Ishikawa (cell line): ENCODE measurements around the gene NUP214.

Experiments used
- CEBPB ChIP-seq: IDR thresholded peaks from 2 replicates; pipeline ENCODE4 v1.6.1; 2012
- CREB1 ChIP-seq: IDR thresholded peaks from 2 replicates; pipeline ENCODE4 v1.6.1; 2012; ENCODE audit warnings: low read depth
- EGR1 ChIP-seq: IDR thresholded peaks from 2 replicates; pipeline ENCODE4 v1.6.1; 2012
- EP300 ChIP-seq: IDR thresholded peaks from 2 replicates; pipeline ENCODE4 v1.6.1; 2012; ENCODE audit warnings: borderline replicate concordance
- FOXM1 ChIP-seq: IDR thresholded peaks from 2 replicates; pipeline ENCODE4 v1.6.1; 2012; ENCODE audit warnings: low read depth, borderline replicate concordance
- NFIC ChIP-seq: IDR thresholded peaks from 2 replicates; pipeline ENCODE4 v1.6.1; 2012
- RAD21 ChIP-seq: IDR thresholded peaks from 2 replicates; pipeline ENCODE4 v1.6.1; 2012; ENCODE audit warnings: low read depth
- TAF1 ChIP-seq: IDR thresholded peaks from 2 replicates; pipeline ENCODE4 v1.6.1; 2012; ENCODE audit warnings: low read depth, mild to moderate bottlenecking
- TCF12 ChIP-seq: IDR thresholded peaks from 2 replicates; pipeline ENCODE4 v1.6.1; 2012; ENCODE audit warnings: low read depth
- TEAD4 ChIP-seq: IDR thresholded peaks from 2 replicates; pipeline ENCODE4 v1.6.1; 2012
- USF1 ChIP-seq: IDR thresholded peaks from 2 replicates; pipeline ENCODE4 v1.6.1; 2012
- YY1 ChIP-seq: IDR thresholded peaks from 2 replicates; pipeline ENCODE4 v1.6.1; 2012; ENCODE audit warnings: low read depth
- ZBTB7A ChIP-seq: IDR thresholded peaks from 2 replicates; pipeline ENCODE4 v1.6.1; 2012; ENCODE audit warnings: low read depth
- TF ChIP-seq, protein P1 (sequence below): IDR thresholded peaks from 2 replicates; pipeline ENCODE4 v1.6.1; 2012; ENCODE audit warnings: low read depth, mild to moderate bottlenecking
- TF ChIP-seq, protein P2 (sequence below): IDR thresholded peaks from 2 replicates; pipeline ENCODE4 v1.6.1; 2012

NUP214 gene

GRCh38 chr9:131114084-131114535, 11.3 kb upstream of the NUP214 start:
- no peak for TF ChIP-seq FOXM1
- TF ChIP-seq NFIC, result no peak
- TF ChIP-seq, protein P1, sequence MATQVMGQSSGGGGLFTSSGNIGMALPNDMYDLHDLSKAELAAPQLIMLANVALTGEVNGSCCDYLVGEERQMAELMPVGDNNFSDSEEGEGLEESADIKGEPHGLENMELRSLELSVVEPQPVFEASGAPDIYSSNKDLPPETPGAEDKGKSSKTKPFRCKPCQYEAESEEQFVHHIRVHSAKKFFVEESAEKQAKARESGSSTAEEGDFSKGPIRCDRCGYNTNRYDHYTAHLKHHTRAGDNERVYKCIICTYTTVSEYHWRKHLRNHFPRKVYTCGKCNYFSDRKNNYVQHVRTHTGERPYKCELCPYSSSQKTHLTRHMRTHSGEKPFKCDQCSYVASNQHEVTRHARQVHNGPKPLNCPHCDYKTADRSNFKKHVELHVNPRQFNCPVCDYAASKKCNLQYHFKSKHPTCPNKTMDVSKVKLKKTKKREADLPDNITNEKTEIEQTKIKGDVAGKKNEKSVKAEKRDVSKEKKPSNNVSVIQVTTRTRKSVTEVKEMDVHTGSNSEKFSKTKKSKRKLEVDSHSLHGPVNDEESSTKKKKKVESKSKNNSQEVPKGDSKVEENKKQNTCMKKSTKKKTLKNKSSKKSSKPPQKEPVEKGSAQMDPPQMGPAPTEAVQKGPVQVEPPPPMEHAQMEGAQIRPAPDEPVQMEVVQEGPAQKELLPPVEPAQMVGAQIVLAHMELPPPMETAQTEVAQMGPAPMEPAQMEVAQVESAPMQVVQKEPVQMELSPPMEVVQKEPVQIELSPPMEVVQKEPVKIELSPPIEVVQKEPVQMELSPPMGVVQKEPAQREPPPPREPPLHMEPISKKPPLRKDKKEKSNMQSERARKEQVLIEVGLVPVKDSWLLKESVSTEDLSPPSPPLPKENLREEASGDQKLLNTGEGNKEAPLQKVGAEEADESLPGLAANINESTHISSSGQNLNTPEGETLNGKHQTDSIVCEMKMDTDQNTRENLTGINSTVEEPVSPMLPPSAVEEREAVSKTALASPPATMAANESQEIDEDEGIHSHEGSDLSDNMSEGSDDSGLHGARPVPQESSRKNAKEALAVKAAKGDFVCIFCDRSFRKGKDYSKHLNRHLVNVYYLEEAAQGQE, result no peak
- no peak for TF ChIP-seq TEAD4
- TF ChIP-seq EP300, result no peak
- no peak for TF ChIP-seq CEBPB
- TF ChIP-seq TAF1, result no peak
- no peak for TF ChIP-seq RAD21
- TF ChIP-seq, protein P2, sequence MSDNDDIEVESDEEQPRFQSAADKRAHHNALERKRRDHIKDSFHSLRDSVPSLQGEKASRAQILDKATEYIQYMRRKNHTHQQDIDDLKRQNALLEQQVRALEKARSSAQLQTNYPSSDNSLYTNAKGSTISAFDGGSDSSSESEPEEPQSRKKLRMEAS, result no peak
- no peak for TF ChIP-seq TCF12
- TF ChIP-seq ZBTB7A, result no peak
- TF ChIP-seq CREB1, result no peak
- no peak for TF ChIP-seq YY1
- no peak for TF ChIP-seq USF1
- TF ChIP-seq EGR1, result no peak

DNA sequence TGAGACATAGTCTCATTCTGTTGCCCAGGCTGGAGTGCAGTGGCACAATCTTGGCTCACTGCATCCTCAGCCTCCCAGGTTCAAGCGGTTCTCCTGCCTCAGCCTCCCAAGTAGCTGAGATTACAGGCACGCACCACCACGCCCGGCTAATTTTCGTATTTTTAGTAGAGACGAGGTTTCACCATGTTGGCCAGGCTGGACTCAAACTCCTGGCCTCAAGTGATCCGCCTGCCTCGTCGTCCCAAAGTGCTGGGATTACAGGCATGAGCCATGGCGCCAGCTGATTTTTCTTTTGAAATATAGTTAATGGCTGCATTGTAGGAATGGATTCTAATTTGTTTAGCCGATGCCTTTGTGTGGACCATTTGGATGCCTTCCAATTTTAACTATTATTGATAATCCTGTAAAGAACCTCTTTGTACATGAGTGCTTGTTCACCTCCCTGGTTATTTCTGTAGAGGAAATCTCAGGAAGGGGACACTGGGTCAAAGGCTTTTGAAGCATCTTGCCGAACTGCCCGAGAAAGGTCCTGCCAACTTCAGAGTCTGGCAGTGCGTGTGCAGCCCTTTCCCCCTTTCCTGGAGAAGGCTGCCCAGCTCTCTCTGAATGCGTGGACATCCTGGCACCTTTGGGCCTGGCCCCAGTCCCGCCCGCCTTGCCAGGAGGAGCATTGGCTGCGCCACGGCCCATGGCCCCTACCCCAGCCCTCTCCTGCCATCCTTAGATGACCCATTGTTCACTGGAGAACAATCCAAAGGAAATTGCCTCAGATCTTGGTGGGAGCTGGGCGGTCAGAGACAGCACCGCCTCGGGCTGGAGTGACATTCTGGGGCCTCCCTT, 8.9 kb upstream of the NUP214 start:
- no peak for TF ChIP-seq CREB1
- TF ChIP-seq NFIC, result no peak
- no peak for TF ChIP-seq CEBPB
- TF ChIP-seq EP300, result no peak
- TF ChIP-seq, protein P1, result no peak
- TF ChIP-seq, protein P2, result no peak
- TF ChIP-seq TEAD4, result no peak
- no peak for TF ChIP-seq EGR1
- no peak for TF ChIP-seq TAF1
- TF ChIP-seq YY1, result no peak
- no peak for TF ChIP-seq USF1
- no peak for TF ChIP-seq RAD21
- TF ChIP-seq FOXM1, result no peak

DNA sequence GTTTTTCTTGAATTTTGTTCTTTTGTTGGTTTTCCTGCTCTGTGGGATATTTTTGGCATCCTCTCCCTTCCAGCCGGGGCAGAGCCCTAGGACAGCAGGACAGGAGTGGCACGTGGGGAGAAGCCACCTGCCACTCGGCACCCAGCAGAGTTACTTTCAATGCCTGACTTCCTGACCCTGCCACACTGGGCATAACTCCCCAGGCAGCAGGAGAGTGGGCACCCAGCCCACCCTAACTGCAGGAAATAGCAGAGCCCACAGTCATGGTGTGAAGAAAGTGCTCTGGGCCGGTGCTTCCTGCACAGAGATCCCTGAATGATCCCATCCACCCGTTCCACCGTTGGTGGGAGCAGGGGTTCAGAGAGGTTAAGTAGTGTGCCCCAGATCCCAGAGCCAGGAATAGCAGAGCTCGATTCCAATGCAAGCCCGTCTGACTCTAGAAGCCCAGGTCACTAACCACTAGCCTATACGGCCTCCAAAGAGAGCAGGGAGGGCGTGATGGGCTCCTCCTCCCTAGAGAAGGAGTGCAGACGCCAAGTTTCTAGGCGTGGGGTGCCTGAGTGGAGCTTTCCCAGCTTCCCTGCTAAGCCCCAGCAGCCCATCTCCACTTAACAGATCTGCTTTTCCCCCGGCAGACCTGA, 8.1 kb upstream of the NUP214 start:
- TF ChIP-seq, protein P2, result peak; percentile 44
- TF ChIP-seq ZBTB7A, result 0 out of 2 replicates have a peak, but pooled peaks have one; percentile 40
- peak; percentile 32; the same call in 1 of the 2 replicates for TF ChIP-seq EP300
- peak; percentile 67; the same call in 1 of the 2 replicates for TF ChIP-seq TCF12
- TF ChIP-seq NFIC, result peak; percentile 65
- TF ChIP-seq, protein P1, result no peak

DNA sequence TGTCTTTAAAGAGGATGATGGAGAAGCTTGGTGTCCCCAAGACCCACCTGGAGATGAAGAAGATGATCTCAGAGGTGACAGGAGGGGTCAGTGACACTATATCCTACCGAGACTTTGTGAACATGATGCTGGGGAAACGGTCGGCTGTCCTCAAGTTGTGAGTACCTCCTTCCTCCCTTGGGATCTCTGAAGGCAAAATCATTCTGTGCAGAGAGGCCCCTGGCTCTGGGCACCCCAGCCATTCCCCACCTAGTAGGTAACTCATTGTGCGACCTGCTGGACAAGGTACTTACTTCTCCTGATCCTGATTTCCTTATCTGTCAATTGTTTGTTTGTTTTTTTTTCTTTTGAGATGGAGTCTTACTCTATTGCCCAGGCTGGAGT, 7.6 kb upstream of the NUP214 start:
- no peak for TF ChIP-seq TEAD4
- no peak for TF ChIP-seq RAD21
- no peak for TF ChIP-seq EP300
